ENCODE data around the gene ADGRA3.

- TF ChIP-seq, protein P1, sequence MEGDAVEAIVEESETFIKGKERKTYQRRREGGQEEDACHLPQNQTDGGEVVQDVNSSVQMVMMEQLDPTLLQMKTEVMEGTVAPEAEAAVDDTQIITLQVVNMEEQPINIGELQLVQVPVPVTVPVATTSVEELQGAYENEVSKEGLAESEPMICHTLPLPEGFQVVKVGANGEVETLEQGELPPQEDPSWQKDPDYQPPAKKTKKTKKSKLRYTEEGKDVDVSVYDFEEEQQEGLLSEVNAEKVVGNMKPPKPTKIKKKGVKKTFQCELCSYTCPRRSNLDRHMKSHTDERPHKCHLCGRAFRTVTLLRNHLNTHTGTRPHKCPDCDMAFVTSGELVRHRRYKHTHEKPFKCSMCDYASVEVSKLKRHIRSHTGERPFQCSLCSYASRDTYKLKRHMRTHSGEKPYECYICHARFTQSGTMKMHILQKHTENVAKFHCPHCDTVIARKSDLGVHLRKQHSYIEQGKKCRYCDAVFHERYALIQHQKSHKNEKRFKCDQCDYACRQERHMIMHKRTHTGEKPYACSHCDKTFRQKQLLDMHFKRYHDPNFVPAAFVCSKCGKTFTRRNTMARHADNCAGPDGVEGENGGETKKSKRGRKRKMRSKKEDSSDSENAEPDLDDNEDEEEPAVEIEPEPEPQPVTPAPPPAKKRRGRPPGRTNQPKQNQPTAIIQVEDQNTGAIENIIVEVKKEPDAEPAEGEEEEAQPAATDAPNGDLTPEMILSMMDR (IDR thresholded peaks at IDR 0.05 in 4 of 5, conservative IDR thresholded peaks at IDR 0.05 in 1 of 5) = no peak
- TF ChIP-seq POLR2A (IDR thresholded peaks at IDR 0.05) = no peak
These were observed 5.4 kb upstream of the ADGRA3 start for GRCh38 chr4:22521240-22521639.
